PC-9 (cell line): ENCODE measurements around the gene MAN1C1. TPM values are rescaled to one million over a fixed set of nuclear protein-coding genes. Genes with fewer than 3 reads are reported as not detected.

ENCODE experiments used
- BruUV-seq: library from RNA; stranded (reverse); fragments of 400-500 nt; replicated peaks from 2 replicates; lab custom pipeline; 2021; lab: Mats Ljungman, UMichigan
- CTCF ChIA-PET: fragments of 300-600 bp; sonication (Branson Sonifier 250); formaldehyde crosslinking; loops from one replicate; lab custom pipeline; 2022; ENCODE audit warnings: antibody characterized with exemption; lab: Charles Lee
- POLR2A ChIA-PET: fragments of 300-600 bp; sonication (Branson Sonifier 250); formaldehyde crosslinking; loops from one replicate; lab custom pipeline; 2022; ENCODE audit warnings: antibody characterized with exemption; ENCODE audit not compliant: unreplicated experiment; lab: Charles Lee
- DNase-seq, 2 experiments: peaks; one replicate each; pipeline versions ENCODE4 v3.0.0 to v3.0.0-alpha.2; 2015 to 2022; ENCODE audit warnings: mixed read lengths in 1 of 2
- H2AFZ ChIP-seq: fragments of 200-600 bp; sonication (generic); 2 replicates; pipeline ENCODE4 v1.8.1; 2017; ENCODE audit warnings: antibody characterized with exemption
- H3F3A ChIP-seq: fragments of 200-600 bp; sonication (generic); 2 replicates; pipeline ENCODE4 v1.8.1; 2017; ENCODE audit warnings: antibody characterized with exemption, mild to moderate bottlenecking, low read depth; ENCODE audit not compliant: insufficient read depth
- H3K27ac ChIP-seq: fragments of 200-600 bp; sonication (generic); 2 replicates; pipeline ENCODE4 v1.6.1; 2016; ENCODE audit warnings: mixed run types
- H3K27me3 ChIP-seq: fragments of 200-600 bp; sonication (generic); 2 replicates; pipeline ENCODE4 v1.6.1; 2016; ENCODE audit warnings: low read depth, mixed run types; ENCODE audit not compliant: insufficient read depth
- H3K36me3 ChIP-seq: fragments of 200-600 bp; sonication (generic); 2 replicates; pipeline ENCODE4 v1.6.1; 2016; ENCODE audit warnings: low read depth, mixed run types
- H3K4me1 ChIP-seq: fragments of 200-600 bp; sonication (generic); replicated peaks from 2 replicates; pipeline ENCODE4 v1.6.1; 2016; ENCODE audit warnings: mixed run types; ENCODE audit not compliant: insufficient read depth
- H3K4me2 ChIP-seq: fragments of 200-600 bp; sonication (generic); 2 replicates; pipeline ENCODE4 v1.6.1; 2017; ENCODE audit warnings: mixed run types
- H3K4me3 ChIP-seq: fragments of 200-600 bp; sonication (generic); 2 replicates; pipeline ENCODE4 v1.6.1; 2016; ENCODE audit warnings: mixed run types
- H3K79me2 ChIP-seq: fragments of 200-600 bp; sonication (generic); 2 replicates; pipeline ENCODE4 v1.6.1; 2017; ENCODE audit warnings: low read depth, mixed run types
- H3K9me2 ChIP-seq: fragments of 200-600 bp; sonication (generic); 2 replicates; pipeline ENCODE4 v1.8.1; 2017; ENCODE audit warnings: mild to moderate bottlenecking; ENCODE audit not compliant: insufficient read depth
- H3K9me3 ChIP-seq: fragments of 200-600 bp; sonication (generic); 2 replicates; pipeline ENCODE4 v1.8.1; 2016; ENCODE audit warnings: low read depth; ENCODE audit not compliant: insufficient read depth
- H4K20me1 ChIP-seq: fragments of 200-600 bp; sonication (generic); 2 replicates; pipeline ENCODE4 v1.8.1; 2017; ENCODE audit not compliant: insufficient read depth
- CTCF ChIP-seq: fragments of 200-600 bp; sonication (generic); conservative IDR thresholded peaks from 2 replicates; pipeline ENCODE4 v1.6.1; 2017; ENCODE audit warnings: mixed run types, antibody characterized with exemption, mild to moderate bottlenecking, moderate library complexity
- EZH2 ChIP-seq: fragments of 200-600 bp; sonication (generic); IDR thresholded peaks from 2 replicates; pipeline ENCODE4 v1.8.0; 2017; ENCODE audit warnings: antibody characterized with exemption, low read depth
- intact Hi-C: fragments of 100-400 bp; cut with micrococcal nuclease; formaldehyde crosslinking; loops from one replicate; pipeline ENCODE4 v1.10.0; 2022; ENCODE audit not compliant: unreplicated experiment
- total RNA-seq: library from RNA; stranded (reverse); gene quantifications from 2 replicates; pipeline ENCODE4 v1.2.3, GENCODE V29; 2021

MAN1C1 gene
- total RNA-seq, 1 experiment from 2014 or later: 0.41 TPM

DNA sequence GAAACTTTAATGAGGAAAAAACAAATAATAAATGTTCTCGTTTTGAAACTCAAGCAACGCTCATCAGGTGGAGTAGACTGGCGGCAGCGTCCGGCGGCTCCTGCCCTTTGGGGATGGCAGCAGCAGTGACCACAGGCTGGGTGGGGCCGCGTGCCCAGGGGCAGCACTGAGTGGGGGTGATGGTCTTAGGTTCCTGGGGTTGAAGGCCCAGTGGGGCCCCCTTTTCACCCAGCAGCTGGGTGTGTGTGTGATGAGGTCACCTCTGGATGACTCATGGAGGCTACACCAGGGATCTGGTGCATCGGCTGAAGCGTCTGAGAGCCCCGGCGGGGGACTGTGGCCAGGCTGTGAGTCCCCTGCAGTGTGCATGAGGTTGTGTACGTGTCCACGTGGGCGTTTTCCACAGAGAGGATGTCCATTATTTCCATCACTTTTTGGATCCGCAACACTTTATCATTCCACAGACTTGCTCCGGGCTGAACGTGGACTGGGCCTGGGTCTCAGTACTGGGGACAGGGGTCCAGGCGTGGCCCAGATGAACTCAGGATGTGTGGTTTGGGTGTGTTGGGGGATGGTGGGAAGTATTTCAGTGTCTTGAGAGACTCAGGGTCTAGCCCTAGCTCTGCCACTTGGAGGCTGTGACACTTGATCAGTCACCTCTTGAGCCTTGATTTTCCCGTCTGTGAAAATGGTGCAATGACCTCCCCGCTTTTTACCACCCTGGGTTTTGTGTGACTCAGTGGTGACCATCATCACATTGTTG lies 47.6 kb upstream of the MAN1C1 start:
- TF ChIP-seq EZH2 (no peak), CTCF (no peak)
- Histone ChIP-seq H3F3A (peaks cover 34% of the 10 kb centered on the region), H3K36me3 (no peaks in the 10 kb centered on the region), H2AFZ (no peak overlapping the region), H3K27ac (peak overlapping the region; percentile 93), H3K9me2 (no peaks in the 10 kb centered on the region), H3K27me3 (no peaks in the 10 kb centered on the region), H3K4me2 (peak overlapping the region; percentile 78), H4K20me1 (no peaks in the 10 kb centered on the region), H3K4me1 (peaks cover 57% of the 10 kb centered on the region), H3K79me2 (no peaks in the 10 kb centered on the region), H3K9me3 (no peaks in the 10 kb centered on the region), H3K4me3 (peak overlapping the region; percentile 40)
- intact Hi-C loops: loop anchor here (2.0 to 5.0 kb wide), 5 partner anchors 20 to 228 kb away; no protein-coding TSS in a partner anchor
- ChIA-PET CTCF (no interaction called here), POLR2A (interaction anchor here (1.1 kb wide), 1 partner anchor 20 kb away, joined by 5 read pairs; no protein-coding TSS in a partner anchor)
- BruUV-seq: TSS peak; percentile 38
- peak; percentile 76 to 79 for DNase-seq

- ChIA-PET CTCF (no interaction called here), POLR2A (interaction anchor here (1.1 kb wide), 1 partner anchor 21 kb away, joined by 5 read pairs; no protein-coding TSS in a partner anchor)
- peak overlapping the region; percentile 93 for H3K27ac ChIP-seq
- no peaks in the 10 kb centered on the region for H3K27me3 ChIP-seq
- H3F3A ChIP-seq: peaks cover 42% of the 10 kb centered on the region
- intact Hi-C loops: loop anchor here (2.0 to 5.0 kb wide), 6 partner anchors 21 to 227 kb away; no protein-coding TSS in a partner anchor
- H2AFZ ChIP-seq: no peak overlapping the region
- no TSS peak for BruUV-seq
- peaks cover 65% of the 10 kb centered on the region for H3K4me1 ChIP-seq
- peak in 1 of 2 experiments; percentile 41 for DNase-seq
- H3K4me2 ChIP-seq: peak overlapping the region; percentile 78
- no peaks in the 10 kb centered on the region for H3K9me2 ChIP-seq
- no peaks in the 10 kb centered on the region for H3K36me3 ChIP-seq
- H3K9me3 ChIP-seq: no peaks in the 10 kb centered on the region
- no peaks in the 10 kb centered on the region for H4K20me1 ChIP-seq
- TF ChIP-seq CTCF (no peak), EZH2 (no peak)
- peak overlapping the region; percentile 40; the same call in 1 of the 2 replicates for H3K4me3 ChIP-seq
- H3K79me2 ChIP-seq: no peaks in the 10 kb centered on the region
These were observed 46.8 kb upstream of the MAN1C1 start for GRCh38 chr1:25569597-25570396.

GRCh38 chr1:25570798-25571521 lies 45.6 kb upstream of the MAN1C1 start:
- Histone ChIP-seq H3K9me2 (no peaks in the 10 kb centered on the region), H3K79me2 (no peaks in the 10 kb centered on the region), H3K27ac (no peak overlapping the region), H3K9me3 (no peaks in the 10 kb centered on the region), H4K20me1 (no peaks in the 10 kb centered on the region), H2AFZ (no peak overlapping the region), H3K4me1 (peaks cover 74% of the 10 kb centered on the region), H3K4me2 (no peak overlapping the region), H3K4me3 (no peak overlapping the region), H3K36me3 (no peaks in the 10 kb centered on the region), H3F3A (peaks cover 47% of the 10 kb centered on the region), H3K27me3 (no peaks in the 10 kb centered on the region)
- ChIA-PET POLR2A (no interaction called here), CTCF (interaction anchor here (0.6 kb wide), 1 partner anchor 242 kb away, joined by 3 read pairs; no protein-coding TSS in a partner anchor)
- TF ChIP-seq EZH2 (no peak), CTCF (no peak)
- intact Hi-C loops: loop anchor here (5.0 kb wide), 1 partner anchor 36 kb away; no protein-coding TSS in a partner anchor
- BruUV-seq: no TSS peak
- DNase-seq: no peak
